HFF-Myc (cell line): ENCODE data around the gene DTX4.

ENCODE experiments used
- DNase-seq: peaks from one replicate; pipeline ENCODE4 v3.0.0-alpha.2; 2011; ENCODE audit warnings: low read depth; ENCODE audit errors: extremely low read depth
- H3K4me3 ChIP-seq: replicated peaks from 2 replicates; pipeline ENCODE4 v1.5.1; 2011; ENCODE audit warnings: low read depth, mild to moderate bottlenecking, control low read depth, low read length
- CTCF ChIP-seq: IDR thresholded peaks from 2 replicates; pipeline ENCODE4 v1.5.1; 2012; ENCODE audit warnings: mild to moderate bottlenecking, low read depth, low read length, control low read depth; ENCODE audit errors: missing control alignments

The DTX4 gene

DNA sequence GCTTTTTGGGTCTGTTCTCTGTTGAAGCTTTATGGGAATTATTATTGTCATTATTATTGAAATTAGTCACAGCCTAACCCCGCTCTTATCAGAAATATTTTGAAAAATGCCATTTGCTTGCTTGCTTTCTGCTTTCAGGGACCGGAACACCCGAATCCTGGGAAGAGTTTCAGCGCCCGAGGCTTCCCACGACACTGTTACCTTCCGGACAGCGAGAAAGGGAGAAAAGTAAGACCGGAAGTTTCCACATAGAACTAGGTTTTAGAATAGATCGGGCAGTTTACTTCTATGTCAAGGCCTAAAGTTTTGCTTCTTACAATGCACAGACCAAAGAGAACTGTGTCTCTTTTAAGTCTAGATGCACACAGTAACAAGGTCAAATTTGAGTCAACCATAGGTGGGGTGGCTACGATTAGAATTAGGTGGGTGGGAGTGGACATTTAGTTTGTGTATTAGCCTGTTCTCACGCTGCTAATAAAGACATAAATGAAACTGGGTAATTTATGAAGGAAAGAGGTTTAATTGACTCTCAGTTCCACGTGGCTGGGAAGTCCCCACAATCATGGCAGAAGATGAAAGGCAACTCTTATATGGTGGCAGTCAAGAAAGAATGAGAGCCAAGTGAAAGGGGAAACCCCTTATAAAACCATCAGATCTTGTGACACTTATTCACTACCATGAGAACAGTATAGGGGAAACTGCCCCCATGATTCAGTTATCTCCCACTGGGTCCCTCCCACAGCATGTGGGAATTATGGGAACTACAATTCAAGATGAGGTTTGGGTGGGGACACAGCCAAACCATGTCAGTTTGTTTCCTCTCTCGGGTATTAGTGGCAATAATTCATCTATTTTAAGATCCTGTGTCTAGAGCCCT is 27.9 kb downstream of the DTX4 start:
- no peak for TF ChIP-seq CTCF
- no peak overlapping the region for H3K4me3 ChIP-seq
- DNase-seq = no peak

DNA sequence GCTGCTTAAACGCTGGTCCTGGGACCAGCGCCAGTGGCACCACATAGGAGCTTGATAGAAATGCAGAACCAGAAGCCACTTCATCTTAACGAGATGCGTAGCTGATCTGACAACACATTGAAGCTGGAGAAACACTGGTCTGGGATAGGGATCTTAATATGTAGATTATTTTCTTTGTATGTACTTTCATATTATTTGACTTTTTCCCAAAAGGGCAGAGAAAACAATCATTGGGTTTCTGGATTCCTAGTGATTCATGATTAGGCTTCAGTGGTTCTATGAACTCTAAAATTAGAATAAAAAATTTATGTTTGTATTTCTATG is 28.5 kb downstream of the DTX4 start:
- H3K4me3 ChIP-seq = no peak overlapping the region
- TF ChIP-seq CTCF = no peak
- DNase-seq = no peak

DNA sequence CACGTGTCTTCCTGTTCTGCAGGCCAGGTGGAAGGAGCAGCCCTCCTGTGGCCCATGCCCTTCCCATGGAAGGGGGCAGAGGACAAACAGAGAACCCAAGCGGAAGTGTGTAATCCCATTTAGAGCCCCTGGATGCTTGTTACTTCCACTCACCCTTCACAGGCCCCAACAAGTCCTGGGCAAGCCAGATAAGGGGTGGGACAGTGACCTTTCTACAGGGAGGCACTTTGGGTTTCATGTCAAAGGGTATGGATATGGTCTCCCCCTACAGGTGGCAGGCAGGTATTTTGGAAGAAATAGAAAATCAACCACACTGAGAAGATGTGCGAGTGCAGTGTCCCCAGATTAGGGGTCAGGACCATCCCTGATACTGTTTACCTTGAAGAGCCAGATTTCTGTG is 29.4 kb downstream of the DTX4 start:
- no peak overlapping the region for H3K4me3 ChIP-seq
- no peak for TF ChIP-seq CTCF
- no peak for DNase-seq

DNA sequence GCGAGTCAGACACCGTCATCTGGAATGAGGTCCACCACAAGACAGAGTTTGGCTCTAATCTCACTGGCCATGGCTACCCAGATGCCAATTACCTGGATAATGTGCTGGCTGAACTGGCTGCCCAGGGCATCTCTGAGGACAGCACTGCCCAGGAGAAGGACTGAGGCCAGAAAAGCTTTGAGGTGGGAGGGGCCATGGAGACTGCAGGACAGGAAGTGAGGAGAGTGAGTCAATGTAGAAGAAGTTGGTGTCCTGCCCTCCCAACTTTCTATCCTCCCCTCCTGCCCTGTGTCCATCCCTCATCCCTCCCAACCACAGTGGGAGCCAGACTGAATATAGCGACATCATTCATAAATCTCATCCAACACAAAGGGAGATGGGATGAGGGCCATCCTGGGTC is 32.8 kb downstream of the DTX4 start:
- no peak overlapping the region for H3K4me3 ChIP-seq
- DNase-seq = no peak
- no peak for TF ChIP-seq CTCF

- TF ChIP-seq CTCF = no peak
- H3K4me3 ChIP-seq = no peak overlapping the region
- DNase-seq = no peak
Measured at GRCh38 chr11:59205648-59206047, 33.7 kb downstream of the DTX4 start.

DNA sequence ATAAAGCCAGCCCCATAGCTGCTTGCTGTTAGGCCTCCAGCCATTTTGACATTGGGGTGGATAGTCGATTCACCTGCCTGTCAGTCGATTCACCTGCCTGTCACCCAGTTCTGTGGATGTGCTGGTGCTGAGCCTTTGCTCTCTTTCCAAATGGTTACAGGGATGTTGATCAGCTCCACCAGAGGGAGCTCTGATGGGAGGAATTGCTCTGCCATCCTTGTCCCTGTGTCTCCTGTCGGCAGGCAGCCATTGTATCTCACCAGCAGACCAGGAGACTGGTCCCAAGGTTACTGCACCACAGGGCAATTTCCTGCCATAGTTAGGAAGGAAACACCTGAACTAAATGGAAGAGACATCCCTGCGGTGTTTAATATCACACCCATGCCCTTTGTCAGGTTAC is 34.7 kb downstream of the DTX4 start:
- no peak for DNase-seq
- no peak overlapping the region for H3K4me3 ChIP-seq
- peak; percentile 59 for TF ChIP-seq CTCF

- H3K4me3 ChIP-seq = no peak overlapping the region
- peak; percentile 67 for TF ChIP-seq CTCF
- DNase-seq = no peak
Measured at GRCh38 chr11:59207988-59208451, 36.1 kb downstream of the DTX4 start.
